Hippocampal formation (tissue), 2 donors: Measurements from ENCODE around the gene PPM1K.
"Not testable (repeated sequence)": the region's sequence is repeated elsewhere in the genome, so short reads cannot be mapped to it uniquely, and the experiment has no call there.

Experiments used
- DNase-seq, 2 donors: peaks; one replicate each; lab custom pipeline; 2025; lab: John Stamatoyannopoulos, UW

The PPM1K gene

GRCh38 chr4:88284439-88285234, at the start of gene PPM1K:
TSS of gene PPM1K (minus strand) at chr4:88284561. CDS start at chr4:88278583, 5,978 bp downstream.
- DNase-seq: peak; percentile 98 to 100

GRCh38 chr4:88333741-88334405, 49.5 kb upstream of the PPM1K start:
- no peak for DNase-seq

GRCh38 chr4:88327665-88328064, 43.3 kb upstream of the PPM1K start:
- no peak for DNase-seq

- DNase-seq: peak; percentile 24 to 36
Measured at GRCh38 chr4:88320780-88321373, 36.5 kb upstream of the PPM1K start.

- no peak for DNase-seq
Measured at GRCh38 chr4:88320224-88320779, 35.9 kb upstream of the PPM1K start.

- DNase-seq: no peak
Measured at GRCh38 chr4:88318751-88319350, 34.5 kb upstream of the PPM1K start.

GRCh38 chr4:88315460-88316017, 31.2 kb upstream of the PPM1K start:
- no peak for DNase-seq

- DNase-seq: not testable (repeated sequence)
Measured at GRCh38 chr4:88313088-88313624, 28.8 kb upstream of the PPM1K start.

- no peak for DNase-seq
Measured at GRCh38 chr4:88308587-88308986, 24.2 kb upstream of the PPM1K start.

GRCh38 chr4:88297725-88298454, 13.5 kb upstream of the PPM1K start:
- no peak for DNase-seq

GRCh38 chr4:88297212-88297516, 12.8 kb upstream of the PPM1K start:
- no peak for DNase-seq

- DNase-seq: no peak
Measured at GRCh38 chr4:88296413-88297211, 12.3 kb upstream of the PPM1K start.

GRCh38 chr4:88295656-88296055, 11.3 kb upstream of the PPM1K start:
- no peak for DNase-seq

- peak in 1 of 2 donors; percentile 79 for DNase-seq
Measured at GRCh38 chr4:88291003-88291402, 6.6 kb upstream of the PPM1K start.

GRCh38 chr4:88286897-88287296, 2.5 kb upstream of the PPM1K start:
- DNase-seq: no peak

GRCh38 chr4:88285235-88285653, 883 bp upstream of the PPM1K start:
- peak in 1 of 2 donors; percentile 50 for DNase-seq

- peak; percentile 51 to 91 for DNase-seq
Measured at GRCh38 chr4:88283661-88284438, 511 bp downstream of the PPM1K start.

GRCh38 chr4:88280228-88280795, 4.0 kb downstream of the PPM1K start:
- DNase-seq: no peak

GRCh38 chr4:88277711-88278225, 6.6 kb downstream of the PPM1K start:
- no peak for DNase-seq
